ENCODE data around the gene TMEM272. TPM values are rescaled to one million over a fixed set of nuclear protein-coding genes. Genes with fewer than 3 reads are reported as not detected.
A peak's percentile ranks its signal among the peaks of the same experiment; 100 is the strongest.

TMEM272 gene
- total and polyA plus RNA-seq, 2 of the 13 experiments (the other 11 are each of a cell fraction or from before 2014, with no cell fraction given) = 0.37 to 0.62 TPM

DNA sequence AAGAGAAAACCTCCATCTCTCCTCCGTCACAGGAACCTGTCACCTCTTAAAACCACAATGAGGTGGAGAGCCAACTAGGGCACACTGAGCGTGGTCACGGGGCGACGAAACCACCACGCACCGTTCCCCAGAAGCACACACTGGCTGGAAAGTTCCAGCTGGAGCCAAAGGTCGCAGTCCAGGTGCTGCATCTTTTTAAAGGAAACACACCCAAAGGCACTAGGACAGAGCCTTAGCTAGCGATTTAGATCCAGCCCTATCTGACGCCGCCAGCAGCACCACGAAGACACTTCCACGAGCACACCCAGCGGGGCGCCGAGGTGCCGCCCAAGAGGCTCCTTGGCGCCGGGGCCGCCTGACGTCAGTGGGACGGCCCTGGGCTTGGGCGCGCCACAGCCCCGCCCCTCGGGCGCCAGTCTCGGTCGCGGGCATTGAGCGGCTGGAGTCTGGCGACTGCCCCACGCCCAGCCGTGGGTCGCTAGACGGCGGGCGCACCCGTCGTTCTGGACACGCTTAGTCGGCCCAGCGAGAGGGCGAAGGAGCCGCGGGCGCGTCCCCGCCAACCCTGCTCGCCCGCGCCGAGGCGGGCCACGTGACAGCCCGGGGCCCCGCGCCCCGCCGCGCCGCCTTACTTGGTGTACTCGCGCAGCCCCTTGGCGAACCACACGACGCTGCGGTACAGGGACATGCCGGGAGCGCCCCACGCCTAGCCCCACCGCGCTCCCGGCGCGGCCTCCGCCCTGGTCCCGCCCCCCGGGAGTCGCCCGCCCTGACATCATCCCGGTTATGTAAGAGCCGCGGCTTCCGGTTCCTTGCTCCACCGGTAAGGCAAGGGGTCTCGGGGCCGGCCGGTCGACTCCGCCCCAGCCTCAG, 41.3 kb downstream of the TMEM272 start, which contains the start of gene DHRS12 (continued):
- TF ChIP-seq DNMT1 (CRISPR knock-in tag; IDR thresholded peaks at IDR 0.05) = 0 out of 2 replicates have a peak, but pooled peaks have one; percentile 62
- TF ChIP-seq PHB2 (IDR thresholded peaks at IDR 0.05; ENCODE audit: partially characterized antibody) = no peak
- TF ChIP-seq, protein P1, sequence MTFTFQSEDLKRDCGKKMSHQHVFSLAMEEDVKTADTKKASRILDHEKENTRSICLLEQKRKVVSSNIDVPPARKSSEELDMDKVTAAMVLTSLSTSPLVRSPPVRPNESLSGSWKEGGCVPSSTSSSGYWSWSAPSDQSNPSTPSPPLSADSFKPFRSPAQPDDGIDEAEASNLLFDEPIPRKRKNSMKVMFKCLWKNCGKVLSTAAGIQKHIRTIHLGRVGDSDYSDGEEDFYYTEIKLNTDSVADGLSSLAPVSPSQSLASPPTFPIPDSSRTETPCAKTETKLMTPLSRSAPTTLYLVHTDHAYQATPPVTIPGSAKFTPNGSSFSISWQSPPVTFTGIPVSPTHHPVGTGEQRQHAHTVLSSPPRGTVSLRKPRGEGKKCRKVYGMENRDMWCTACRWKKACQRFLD (CRISPR knock-in tag; IDR thresholded peaks at IDR 0.05; ENCODE audit: borderline replicate concordance) = 0 out of 2 replicates have a peak, but pooled peaks have one; percentile 48
- TF ChIP-seq SAP130 (CRISPR knock-in tag; IDR thresholded peaks at IDR 0.05; ENCODE audit: low read depth) = peak; percentile 76
- TF ChIP-seq AHR (CRISPR knock-in tag; IDR thresholded peaks at IDR 0.05) = no peak
- TF ChIP-seq ZNF570 (CRISPR knock-in tag; IDR thresholded peaks at IDR 0.05; ENCODE audit: borderline replicate concordance) = peak; percentile 34; the same call in 1 of the 2 replicates
- TF ChIP-seq, protein P2, sequence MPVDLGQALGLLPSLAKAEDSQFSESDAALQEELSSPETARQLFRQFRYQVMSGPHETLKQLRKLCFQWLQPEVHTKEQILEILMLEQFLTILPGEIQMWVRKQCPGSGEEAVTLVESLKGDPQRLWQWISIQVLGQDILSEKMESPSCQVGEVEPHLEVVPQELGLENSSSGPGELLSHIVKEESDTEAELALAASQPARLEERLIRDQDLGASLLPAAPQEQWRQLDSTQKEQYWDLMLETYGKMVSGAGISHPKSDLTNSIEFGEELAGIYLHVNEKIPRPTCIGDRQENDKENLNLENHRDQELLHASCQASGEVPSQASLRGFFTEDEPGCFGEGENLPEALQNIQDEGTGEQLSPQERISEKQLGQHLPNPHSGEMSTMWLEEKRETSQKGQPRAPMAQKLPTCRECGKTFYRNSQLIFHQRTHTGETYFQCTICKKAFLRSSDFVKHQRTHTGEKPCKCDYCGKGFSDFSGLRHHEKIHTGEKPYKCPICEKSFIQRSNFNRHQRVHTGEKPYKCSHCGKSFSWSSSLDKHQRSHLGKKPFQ (CRISPR knock-in tag; IDR thresholded peaks at IDR 0.05; ENCODE audit: insufficient replicate concordance) = peak; percentile 24
- no peak for TF ChIP-seq SUZ12 (IDR thresholded peaks at IDR 0.05; ENCODE audit: low read depth, low read length)
- no peak for TF ChIP-seq ZNF652 (CRISPR knock-in tag; IDR thresholded peaks at IDR 0.05; ENCODE audit: borderline replicate concordance, low read depth)
- TF ChIP-seq, protein P3, sequence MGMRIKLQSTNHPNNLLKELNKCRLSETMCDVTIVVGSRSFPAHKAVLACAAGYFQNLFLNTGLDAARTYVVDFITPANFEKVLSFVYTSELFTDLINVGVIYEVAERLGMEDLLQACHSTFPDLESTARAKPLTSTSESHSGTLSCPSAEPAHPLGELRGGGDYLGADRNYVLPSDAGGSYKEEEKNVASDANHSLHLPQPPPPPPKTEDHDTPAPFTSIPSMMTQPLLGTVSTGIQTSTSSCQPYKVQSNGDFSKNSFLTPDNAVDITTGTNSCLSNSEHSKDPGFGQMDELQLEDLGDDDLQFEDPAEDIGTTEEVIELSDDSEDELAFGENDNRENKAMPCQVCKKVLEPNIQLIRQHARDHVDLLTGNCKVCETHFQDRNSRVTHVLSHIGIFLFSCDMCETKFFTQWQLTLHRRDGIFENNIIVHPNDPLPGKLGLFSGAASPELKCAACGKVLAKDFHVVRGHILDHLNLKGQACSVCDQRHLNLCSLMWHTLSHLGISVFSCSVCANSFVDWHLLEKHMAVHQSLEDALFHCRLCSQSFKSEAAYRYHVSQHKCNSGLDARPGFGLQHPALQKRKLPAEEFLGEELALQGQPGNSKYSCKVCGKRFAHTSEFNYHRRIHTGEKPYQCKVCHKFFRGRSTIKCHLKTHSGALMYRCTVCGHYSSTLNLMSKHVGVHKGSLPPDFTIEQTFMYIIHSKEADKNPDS (CRISPR knock-in tag; IDR thresholded peaks at IDR 0.05) = no peak
- TF ChIP-seq GFI1 (CRISPR knock-in tag; IDR thresholded peaks at IDR 0.05; ENCODE audit: borderline replicate concordance) = peak; percentile 53; the same call in 1 of the 2 replicates
- no peak for TF ChIP-seq ZNF605 (CRISPR knock-in tag; IDR thresholded peaks at IDR 0.05)
- TF ChIP-seq, protein P4, sequence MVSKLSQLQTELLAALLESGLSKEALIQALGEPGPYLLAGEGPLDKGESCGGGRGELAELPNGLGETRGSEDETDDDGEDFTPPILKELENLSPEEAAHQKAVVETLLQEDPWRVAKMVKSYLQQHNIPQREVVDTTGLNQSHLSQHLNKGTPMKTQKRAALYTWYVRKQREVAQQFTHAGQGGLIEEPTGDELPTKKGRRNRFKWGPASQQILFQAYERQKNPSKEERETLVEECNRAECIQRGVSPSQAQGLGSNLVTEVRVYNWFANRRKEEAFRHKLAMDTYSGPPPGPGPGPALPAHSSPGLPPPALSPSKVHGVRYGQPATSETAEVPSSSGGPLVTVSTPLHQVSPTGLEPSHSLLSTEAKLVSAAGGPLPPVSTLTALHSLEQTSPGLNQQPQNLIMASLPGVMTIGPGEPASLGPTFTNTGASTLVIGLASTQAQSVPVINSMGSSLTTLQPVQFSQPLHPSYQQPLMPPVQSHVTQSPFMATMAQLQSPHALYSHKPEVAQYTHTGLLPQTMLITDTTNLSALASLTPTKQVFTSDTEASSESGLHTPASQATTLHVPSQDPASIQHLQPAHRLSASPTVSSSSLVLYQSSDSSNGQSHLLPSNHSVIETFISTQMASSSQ (IDR thresholded peaks at IDR 0.05; ENCODE audit: low read depth) = no peak
- TF ChIP-seq, protein P4 (CRISPR knock-in tag; IDR thresholded peaks at IDR 0.05; ENCODE audit: borderline replicate concordance) = 0 out of 2 replicates have a peak, but pooled peaks have one; percentile 24
- no peak for TF ChIP-seq MYNN (CRISPR knock-in tag; IDR thresholded peaks at IDR 0.05; ENCODE audit: low read depth)
- no peak for TF ChIP-seq ZNF530 (CRISPR knock-in tag; IDR thresholded peaks at IDR 0.05; ENCODE audit: low read depth)
- TF ChIP-seq MTA1 (CRISPR knock-in tag; IDR thresholded peaks at IDR 0.05; ENCODE audit: borderline replicate concordance) = no peak
- TF ChIP-seq, protein P5, sequence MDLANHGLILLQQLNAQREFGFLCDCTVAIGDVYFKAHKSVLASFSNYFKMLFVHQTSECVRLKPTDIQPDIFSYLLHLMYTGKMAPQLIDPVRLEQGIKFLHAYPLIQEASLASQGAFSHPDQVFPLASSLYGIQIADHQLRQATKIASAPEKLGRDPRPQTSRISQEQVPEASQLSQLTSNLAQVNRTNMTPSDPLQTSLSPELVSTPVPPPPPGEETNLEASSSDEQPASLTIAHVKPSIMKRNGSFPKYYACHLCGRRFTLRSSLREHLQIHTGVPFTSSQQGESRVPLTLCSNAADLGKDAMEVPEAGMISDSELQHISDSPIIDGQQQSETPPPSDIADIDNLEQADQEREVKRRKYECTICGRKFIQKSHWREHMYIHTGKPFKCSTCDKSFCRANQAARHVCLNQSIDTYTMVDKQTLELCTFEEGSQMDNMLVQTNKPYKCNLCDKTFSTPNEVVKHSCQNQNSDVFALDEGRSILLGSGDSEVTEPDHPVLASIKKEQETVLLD (CRISPR knock-in tag; IDR thresholded peaks at IDR 0.05; ENCODE audit: low read depth) = peak; percentile 76

Data from HepG2 (cell line).